ENCODE measurements around the gene HLA-G.

HLA-G gene

DNA sequence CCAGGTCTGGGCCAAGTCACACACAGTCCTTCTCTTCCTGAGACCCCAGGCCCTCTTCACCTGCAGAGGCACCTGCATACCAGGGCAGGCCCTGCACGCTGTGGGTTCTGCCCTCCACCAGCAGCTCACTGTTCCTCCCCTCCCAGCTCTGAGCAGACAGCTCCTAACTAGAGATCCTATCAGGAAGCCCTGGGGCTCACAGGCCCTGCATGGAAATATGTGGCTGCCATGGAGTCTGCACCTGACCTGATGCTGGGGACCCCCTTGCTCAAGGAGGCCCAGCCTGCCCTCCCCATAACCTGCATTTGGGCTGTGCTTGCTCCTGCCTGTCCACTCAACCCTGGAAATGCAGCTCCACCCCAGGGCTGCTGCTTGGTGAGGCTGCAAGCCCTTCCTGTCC, 14.6 kb upstream of the HLA-G start:
- H3K9me3 ChIP-seq = no peaks in the 10 kb centered on the region
- intact Hi-C loops (cut with DNase I; ENCODE audit: low total_unique reads) = no loop called here
- H3K27me3 ChIP-seq = no peaks in the 10 kb centered on the region
- H3K27ac ChIP-seq = no peak overlapping the region
- DNase-seq = no peak
- H3K36me3 ChIP-seq = no peaks in the 10 kb centered on the region
- H3K4me1 ChIP-seq = no peaks in the 10 kb centered on the region
- TF ChIP-seq, protein P1, sequence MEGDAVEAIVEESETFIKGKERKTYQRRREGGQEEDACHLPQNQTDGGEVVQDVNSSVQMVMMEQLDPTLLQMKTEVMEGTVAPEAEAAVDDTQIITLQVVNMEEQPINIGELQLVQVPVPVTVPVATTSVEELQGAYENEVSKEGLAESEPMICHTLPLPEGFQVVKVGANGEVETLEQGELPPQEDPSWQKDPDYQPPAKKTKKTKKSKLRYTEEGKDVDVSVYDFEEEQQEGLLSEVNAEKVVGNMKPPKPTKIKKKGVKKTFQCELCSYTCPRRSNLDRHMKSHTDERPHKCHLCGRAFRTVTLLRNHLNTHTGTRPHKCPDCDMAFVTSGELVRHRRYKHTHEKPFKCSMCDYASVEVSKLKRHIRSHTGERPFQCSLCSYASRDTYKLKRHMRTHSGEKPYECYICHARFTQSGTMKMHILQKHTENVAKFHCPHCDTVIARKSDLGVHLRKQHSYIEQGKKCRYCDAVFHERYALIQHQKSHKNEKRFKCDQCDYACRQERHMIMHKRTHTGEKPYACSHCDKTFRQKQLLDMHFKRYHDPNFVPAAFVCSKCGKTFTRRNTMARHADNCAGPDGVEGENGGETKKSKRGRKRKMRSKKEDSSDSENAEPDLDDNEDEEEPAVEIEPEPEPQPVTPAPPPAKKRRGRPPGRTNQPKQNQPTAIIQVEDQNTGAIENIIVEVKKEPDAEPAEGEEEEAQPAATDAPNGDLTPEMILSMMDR (IDR thresholded peaks at IDR 0.05) = no peak
- H3K4me3 ChIP-seq = no peak overlapping the region

DNA sequence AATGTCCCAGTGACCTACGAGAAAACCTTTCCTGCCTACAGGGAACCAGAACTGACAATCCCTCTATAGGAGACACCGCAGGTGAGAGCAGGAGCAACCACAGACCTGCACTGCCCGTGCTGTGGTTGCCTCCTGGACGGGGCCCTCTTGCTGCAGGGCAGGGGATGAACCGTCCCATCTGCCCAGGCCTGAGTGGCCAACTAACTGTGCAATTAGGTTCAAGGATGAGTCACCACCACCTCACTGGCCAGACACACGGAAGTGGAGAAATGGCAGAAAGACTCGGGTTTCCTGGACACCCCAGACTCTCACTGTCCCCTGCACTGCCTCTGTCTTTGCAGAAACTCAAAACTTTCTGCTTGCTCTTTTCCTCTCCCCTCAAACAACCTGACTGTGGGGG, 13.8 kb upstream of the HLA-G start:
- Histone ChIP-seq H3K4me1 (no peaks in the 10 kb centered on the region), H3K27ac (no peak overlapping the region), H3K27me3 (no peaks in the 10 kb centered on the region), H3K9me3 (no peaks in the 10 kb centered on the region), H3K4me3 (no peak overlapping the region), H3K36me3 (no peaks in the 10 kb centered on the region)
- no peak for DNase-seq
- TF ChIP-seq, protein P1 (IDR thresholded peaks at IDR 0.05) = no peak
- intact Hi-C loops (cut with DNase I; ENCODE audit: low total_unique reads) = no loop called here

DNA sequence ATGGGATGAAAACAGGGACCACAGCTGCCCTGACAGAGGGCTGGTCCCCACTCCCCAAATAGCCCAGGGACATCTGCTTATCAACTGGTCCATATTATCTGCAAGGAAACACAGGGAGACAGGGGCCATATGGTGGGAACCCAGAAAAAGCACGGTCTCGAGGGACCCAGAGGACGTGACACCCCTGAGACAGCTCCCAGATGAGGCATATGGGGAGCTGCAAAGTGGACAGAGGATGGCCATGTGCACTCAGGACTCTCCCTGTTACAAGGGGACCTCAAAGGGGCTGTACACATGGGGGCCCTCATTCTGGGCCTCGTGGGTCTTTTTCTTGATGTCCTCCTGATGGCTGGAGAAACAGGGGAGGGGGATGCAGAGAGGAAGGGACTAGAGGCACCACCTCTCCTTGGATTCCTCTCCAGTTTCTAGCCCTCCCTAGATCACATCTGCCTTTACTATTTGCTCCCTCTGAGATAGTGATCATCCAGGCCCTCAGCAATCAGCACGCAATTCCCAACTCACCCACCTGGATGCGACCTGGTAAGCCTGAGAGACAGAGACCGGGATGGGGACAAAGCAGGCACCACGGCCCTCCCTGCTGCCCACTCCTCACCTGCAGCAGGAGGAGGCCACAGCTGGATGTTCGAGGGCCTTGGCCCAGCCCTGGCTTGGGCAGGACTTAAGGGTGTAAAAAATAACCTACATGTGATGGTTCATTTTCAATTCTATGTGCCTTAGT, 13.1 kb upstream of the HLA-G start:
- H3K9me3 ChIP-seq = no peaks in the 10 kb centered on the region
- TF ChIP-seq, protein P1 (IDR thresholded peaks at IDR 0.05) = no peak
- intact Hi-C loops (cut with DNase I; ENCODE audit: low total_unique reads) = no loop called here
- no peaks in the 10 kb centered on the region for H3K36me3 ChIP-seq
- H3K4me3 ChIP-seq = no peak overlapping the region
- H3K27me3 ChIP-seq = no peaks in the 10 kb centered on the region
- no peaks in the 10 kb centered on the region for H3K4me1 ChIP-seq
- H3K27ac ChIP-seq = no peak overlapping the region
- no peak for DNase-seq

DNA sequence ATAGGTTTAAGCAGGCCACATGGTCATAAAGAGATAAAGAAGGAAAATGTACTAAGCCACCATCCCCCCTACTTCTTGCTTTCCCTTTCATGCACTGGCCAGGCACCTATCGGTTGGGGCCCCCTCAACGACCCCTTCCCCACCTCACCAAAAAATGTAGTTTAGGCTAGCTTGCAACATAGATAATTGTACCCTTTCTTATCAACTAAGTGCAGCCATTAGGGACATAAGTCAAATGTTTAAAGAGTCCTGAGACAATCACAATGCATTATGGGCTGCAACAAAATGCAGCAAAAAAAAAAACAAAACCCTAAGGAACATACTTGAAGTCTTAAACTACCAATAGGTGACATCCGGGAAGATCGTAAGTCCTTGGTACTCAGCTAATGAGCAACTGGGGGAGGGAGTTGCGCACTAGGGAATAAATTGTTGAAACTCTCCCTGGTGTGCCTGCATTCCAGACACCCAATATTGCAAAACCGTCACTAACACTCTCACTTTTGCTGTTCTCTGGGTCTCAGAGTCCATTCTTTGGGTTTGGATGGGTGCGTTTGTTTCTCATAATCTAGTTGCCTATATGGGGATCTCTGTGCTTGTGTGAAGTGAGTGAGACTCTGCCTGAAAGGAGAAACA, 12.4 kb upstream of the HLA-G start:
- intact Hi-C loops (cut with DNase I; ENCODE audit: low total_unique reads) = no loop called here

DNA sequence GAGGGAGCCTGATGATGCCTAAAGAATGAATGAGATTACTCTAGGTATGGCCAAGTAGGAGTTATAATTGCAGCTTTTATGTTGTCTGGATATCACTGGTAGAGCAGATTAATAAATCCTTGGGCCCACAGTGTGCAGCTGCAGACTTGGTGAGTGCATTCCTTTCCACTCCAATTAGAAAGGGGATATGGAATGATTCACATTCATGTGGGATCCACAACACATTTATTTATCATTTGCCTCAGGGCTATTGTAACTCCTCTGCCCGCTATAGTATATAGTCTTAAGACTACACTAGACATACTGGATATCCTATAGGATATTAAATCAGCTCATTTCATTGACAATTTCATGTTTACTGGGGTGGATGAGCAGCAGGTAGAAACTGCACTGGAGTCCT, 11.6 kb upstream of the HLA-G start:
- Histone ChIP-seq H3K4me3 (no peak overlapping the region), H3K9me3 (no peaks in the 10 kb centered on the region), H3K36me3 (no peaks in the 10 kb centered on the region), H3K27ac (no peak overlapping the region), H3K4me1 (no peaks in the 10 kb centered on the region), H3K27me3 (no peaks in the 10 kb centered on the region)
- no peak for DNase-seq
- TF ChIP-seq, protein P1 (IDR thresholded peaks at IDR 0.05) = no peak
- intact Hi-C loops (cut with DNase I; ENCODE audit: low total_unique reads) = no loop called here

More for the DNA sequence above, 12.4 kb upstream of the HLA-G start:
- Histone ChIP-seq H3K4me1 (no peaks in the 10 kb centered on the region), H3K36me3 (no peaks in the 10 kb centered on the region), H3K27me3 (no peaks in the 10 kb centered on the region), H3K9me3 (no peaks in the 10 kb centered on the region), H3K27ac (no peak overlapping the region), H3K4me3 (no peak overlapping the region)
- TF ChIP-seq, protein P1 (IDR thresholded peaks at IDR 0.05) = no peak
- no peak for DNase-seq

Measured in tibial artery (tissue), 4 donors.